Adrenal gland (tissue), 12 donors: Measurements from ENCODE around the gene SLC29A1. TPM values are rescaled to one million over a fixed set of nuclear protein-coding genes. Genes with fewer than 3 reads are reported as not detected.
A peak's percentile ranks its signal among the peaks of the same experiment; 100 is the strongest.

Experiments
- DNase-seq, 7 donors: peaks; one replicate each; pipeline ENCODE4 v3.0.0-alpha.2; 2019 to 2020
- H3K27ac ChIP-seq, 5 donors: fragments of 200-600 bp; sonication (generic) in 4 of 5; 1 replicate in 3 of 5; 2 replicates in 2 of 5; pipeline versions ENCODE4 v1.5.1 to v1.8.0; 2016 to 2020; ENCODE audit warnings: mild to moderate bottlenecking in 1 of 5
- H3K27me3 ChIP-seq: fragments of 200-600 bp; 2 replicates; pipeline ENCODE4 v1.8.0; 2021
- H3K36me3 ChIP-seq, 2 donors: fragments of 200-600 bp; replicated peaks in 1 of 2; 1 replicate in 1 of 2; 2 replicates in 1 of 2; pipeline versions ENCODE4 v1.5.1 to v1.8.0; 2018 to 2022
- H3K4me1 ChIP-seq, 2 donors: fragments of 200-600 bp; replicated peaks in 1 of 2; 1 replicate in 1 of 2; 2 replicates in 1 of 2; pipeline versions ENCODE4 v1.5.1 to v1.8.0; 2018 to 2021
- H3K4me3 ChIP-seq, 4 donors: fragments of 200-600 bp; sonication (generic) in 3 of 4; one replicate each; pipeline ENCODE4 v1.5.1; 2016 to 2018
- H3K9me3 ChIP-seq, 3 donors: fragments of 200-600 bp; sonication (generic) in 1 of 3; replicated peaks in 1 of 3; 1 replicate in 2 of 3; 2 replicates in 1 of 3; pipeline versions ENCODE4 v1.5.1 to v1.8.0; 2016 to 2021
- POLR2A ChIP-seq, 2 donors: fragments of 450-650 bp; IDR thresholded peaks; one replicate each; pipeline ENCODE4 v1.6.1; 2017; ENCODE audit warnings: antibody characterized with exemption in 2 of 2, mild to moderate bottlenecking in 2 of 2, moderate library complexity in 1 of 2
- WGBS, 4 donors: extraction: QIAGEN DNeasy Blood & Tissue Kit in 2 of 4; methylation state at CpG; one replicate each; pipeline versions ENCODE4 v1.1.5 to v1.1.7; 2013 to 2017; 5-methylcytosine and 5-hydroxymethylcytosine counted together
- intact Hi-C, 2 donors: fragments of 100-400 bp; cut with DNase I; formaldehyde crosslinking; loops; one replicate each; pipeline versions ENCODE4 v1.14.1 to v1.15.0; 2022 to 2023
- polyA plus RNA-seq, 3 donors: library from polyadenylated mRNA; stranded (reverse); fragments of 200-250 nt in 2 of 3; fragments of 350-450 nt in 1 of 3; fragmentation: Illumina TruSeq in 1 of 3; extraction: RNeasy Lipid Tissue Mini Kit (QIAGEN cat#74804) in 1 of 3; gene quantifications; one replicate each; pipeline ENCODE4 v1.2.3, GENCODE V29; 2013 to 2014
- total RNA-seq, 9 donors: library from RNA; depleted of rRNA in 4 of 9; stranded (reverse); fragments of >200 nt in 4 of 9; fragments of 120-200 nt in 1 of 9; fragmentation: NEBNext Ultra II Directional in 1 of 9; extraction: Animal tissue kit (Norgen Biotek cat#: 25700) in 1 of 9; gene quantifications; one replicate each; pipeline versions ENCODE4 v1.1.0 to v1.2.4, GENCODE V29; 2013 to 2023
- TF ChIP-seq, protein P1 (sequence below), 6 experiments: fragments of 450-650 bp in 4 of 6; fragments of 200-600 bp in 2 of 6; sonication (generic) in 1 of 6; IDR thresholded peaks; 1 replicate in 5 of 6; 2 replicates in 1 of 6; pipeline versions ENCODE4 v1.5.1 to v1.8.0; 2016 to 2021; ENCODE audit warnings: antibody characterized with exemption in 6 of 6, mild to moderate bottlenecking in 2 of 6, moderate library complexity in 1 of 6
- donor health status: healthy with polysubstance abuse.
- donor health status: Bipolar disorder and iron deficiency.
- donor health status: DM: yes; HTN: yes; CAD: no.
- donor health status: DM: no; HTN: no; CAD: no.
- donor health status: DM: no; HTN: no; CAD: no.
- donor health status: DM: yes; HTN: yes; CAD: no.

The SLC29A1 gene
- total and polyA plus RNA-seq, 12 donors: 48.6 to 356 (median 134) TPM

DNA sequence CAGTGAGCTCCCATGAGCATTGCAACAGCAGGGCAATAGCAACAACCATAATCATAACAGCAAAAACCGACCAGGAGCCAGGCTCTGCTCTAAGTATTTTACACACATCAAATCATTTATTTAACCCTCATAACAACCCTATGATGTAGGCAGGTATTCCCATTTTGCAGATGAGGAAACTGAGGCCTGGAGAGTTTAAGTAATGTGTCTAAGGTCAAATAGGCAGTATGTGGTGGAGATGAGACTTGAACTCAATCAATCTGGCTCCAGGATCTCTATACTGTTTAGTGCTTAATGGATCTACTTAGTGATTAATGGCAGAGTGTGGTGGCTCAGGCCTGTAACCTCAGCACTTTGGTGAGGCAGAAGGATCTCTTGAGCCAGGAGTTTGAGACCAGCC is 50.2 kb downstream of the SLC29A1 start:
- H3K9me3 ChIP-seq: no peaks in the 10 kb centered on the region
- no peak for TF ChIP-seq POLR2A (IDR thresholded peaks at IDR 0.05)
- TF ChIP-seq, protein P1, sequence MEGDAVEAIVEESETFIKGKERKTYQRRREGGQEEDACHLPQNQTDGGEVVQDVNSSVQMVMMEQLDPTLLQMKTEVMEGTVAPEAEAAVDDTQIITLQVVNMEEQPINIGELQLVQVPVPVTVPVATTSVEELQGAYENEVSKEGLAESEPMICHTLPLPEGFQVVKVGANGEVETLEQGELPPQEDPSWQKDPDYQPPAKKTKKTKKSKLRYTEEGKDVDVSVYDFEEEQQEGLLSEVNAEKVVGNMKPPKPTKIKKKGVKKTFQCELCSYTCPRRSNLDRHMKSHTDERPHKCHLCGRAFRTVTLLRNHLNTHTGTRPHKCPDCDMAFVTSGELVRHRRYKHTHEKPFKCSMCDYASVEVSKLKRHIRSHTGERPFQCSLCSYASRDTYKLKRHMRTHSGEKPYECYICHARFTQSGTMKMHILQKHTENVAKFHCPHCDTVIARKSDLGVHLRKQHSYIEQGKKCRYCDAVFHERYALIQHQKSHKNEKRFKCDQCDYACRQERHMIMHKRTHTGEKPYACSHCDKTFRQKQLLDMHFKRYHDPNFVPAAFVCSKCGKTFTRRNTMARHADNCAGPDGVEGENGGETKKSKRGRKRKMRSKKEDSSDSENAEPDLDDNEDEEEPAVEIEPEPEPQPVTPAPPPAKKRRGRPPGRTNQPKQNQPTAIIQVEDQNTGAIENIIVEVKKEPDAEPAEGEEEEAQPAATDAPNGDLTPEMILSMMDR (IDR thresholded peaks at IDR 0.05): no peak
- no peak for DNase-seq
- intact Hi-C loops: loop anchor here in 1 of 2 donors (5.0 kb wide), 1 partner anchor 64 kb away; no protein-coding TSS in a partner anchor
- H3K27me3 ChIP-seq: peaks cover 53% of the 10 kb centered on the region
- H3K4me1 ChIP-seq: peaks cover 0 to 8% of the 10 kb centered on the region in 2 donors
- no peak overlapping the region for H3K27ac ChIP-seq
- H3K36me3 ChIP-seq: no peaks in the 10 kb centered on the region
- H3K4me3 ChIP-seq: no peak overlapping the region
- 25 to 67% (median 44%) methylated on average over 1 of the region's 1 CpG for WGBS, 4 donors

DNA sequence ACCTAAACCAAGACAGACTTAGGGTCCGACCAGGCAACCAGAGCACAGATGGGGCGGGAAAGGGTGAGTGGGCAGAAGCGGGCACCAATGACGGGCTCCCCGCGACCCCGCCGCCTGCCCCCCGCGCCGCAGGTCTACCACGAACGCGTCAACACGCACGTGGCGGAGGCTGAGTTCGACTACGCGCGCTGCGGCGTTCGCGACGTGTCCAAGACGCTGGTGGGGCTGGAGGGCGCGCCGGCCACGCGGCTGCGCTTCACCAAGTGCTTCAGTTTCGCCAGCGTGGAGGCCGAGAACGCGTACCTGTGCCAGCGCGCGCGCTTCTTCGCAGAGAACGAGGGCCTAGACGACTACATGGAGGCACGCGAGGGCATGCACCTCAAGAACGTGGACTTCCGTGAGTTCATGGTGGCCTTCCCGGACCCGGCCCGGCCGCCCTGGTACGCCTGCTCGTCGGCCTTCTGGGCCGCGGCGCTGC is 51.9 kb downstream of the SLC29A1 start:
- no peak for DNase-seq
- no peak for TF ChIP-seq POLR2A (IDR thresholded peaks at IDR 0.05)
- TF ChIP-seq, protein P1 (IDR thresholded peaks at IDR 0.05): no peak
- Histone ChIP-seq H3K36me3 (no peaks in the 10 kb centered on the region), H3K27me3 (peaks cover 53% of the 10 kb centered on the region), H3K27ac (no peak overlapping the region), H3K4me3 (no peak overlapping the region), H3K4me1 (peaks cover 0 to 8% of the 10 kb centered on the region in 2 donors), H3K9me3 (no peaks in the 10 kb centered on the region)
- 71 to 97% (median 84%) methylated on average over 21 to 59 of the region's 59 CpGs for WGBS, 4 donors
- intact Hi-C loops: no loop called here

DNA sequence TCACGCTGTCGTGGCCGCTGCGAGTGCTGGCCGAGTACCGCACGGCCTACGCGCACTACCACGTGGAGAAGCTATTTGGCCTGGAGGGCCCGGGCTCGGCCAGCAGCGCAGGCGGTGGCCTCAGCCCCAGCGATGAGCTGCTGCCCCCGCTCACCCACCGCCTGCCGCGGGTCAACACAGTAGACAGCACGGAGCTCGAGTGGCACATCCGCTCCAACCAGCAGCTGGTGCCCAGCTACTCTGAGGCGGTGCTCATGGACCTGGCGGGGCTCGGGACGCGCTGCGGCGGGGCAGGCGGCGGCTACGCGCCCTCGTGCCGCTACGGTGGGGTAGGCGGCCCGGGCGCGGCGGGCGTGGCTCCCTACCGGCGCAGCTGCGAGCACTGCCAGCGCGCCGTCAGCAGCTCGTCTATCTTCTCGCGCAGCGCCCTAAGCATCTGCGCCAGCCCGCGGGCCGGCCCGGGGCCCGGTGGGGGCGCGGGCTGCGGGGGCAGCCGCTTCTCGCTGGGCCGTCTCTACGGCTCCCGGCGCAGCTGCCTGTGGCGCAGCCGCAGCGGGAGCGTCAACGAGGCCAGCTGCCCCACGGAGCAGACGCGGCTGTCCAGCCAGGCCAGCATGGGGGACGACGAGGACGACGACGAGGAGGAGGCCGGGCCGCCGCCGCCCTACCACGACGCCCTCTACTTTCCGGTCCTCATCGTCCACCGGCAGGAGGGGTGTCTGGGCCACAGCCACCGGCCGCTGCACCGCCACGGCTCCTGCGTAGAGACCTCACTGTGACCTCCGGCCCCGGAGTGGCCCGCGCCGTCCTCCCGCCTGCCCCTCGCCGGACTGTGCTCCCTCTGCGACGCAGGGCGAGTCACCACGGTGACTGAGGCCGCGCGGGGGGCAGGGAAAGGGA is 52.6 kb downstream of the SLC29A1 start:
- Histone ChIP-seq H3K4me1 (peaks cover 0 to 8% of the 10 kb centered on the region in 2 donors), H3K27me3 (peaks cover 53% of the 10 kb centered on the region), H3K36me3 (no peaks in the 10 kb centered on the region), H3K4me3 (peak overlapping the region in 1 of 4 donors; percentile 23), H3K9me3 (no peaks in the 10 kb centered on the region), H3K27ac (no peak overlapping the region)
- intact Hi-C loops: no loop called here
- TF ChIP-seq, protein P1 (IDR thresholded peaks at IDR 0.05): no peak
- TF ChIP-seq POLR2A (IDR thresholded peaks at IDR 0.05): no peak
- WGBS, 4 donors: 10 to 38% (median 16%) methylated on average over 5 to 109 of the region's 109 CpGs; no CpG with 5 or more reads in 1 of the 4 donors
- no peak for DNase-seq
